Astrocyte (in vitro differentiated cells and primary cell): ENCODE measurements around the gene OLFML2B. TPM values are rescaled to one million over a fixed set of nuclear protein-coding genes. Genes with fewer than 3 reads are reported as not detected.

Experiments used
- DNase-seq: peaks from one replicate; pipeline ENCODE4 v3.0.0-alpha.2; 2010; ENCODE audit warnings: low read depth
- FAIRE-seq: peaks from 2 replicates; lab custom pipeline; 2011; peaks lifted over from hg19 to GRCh38; lab: Jason Lieb, UNC
- H2AFZ ChIP-seq: 2 replicates; pipeline ENCODE4 v1.6.0; 2012; ENCODE audit warnings: low read depth, low read length, inconsistent platforms
- H3K27ac ChIP-seq: 2 replicates; pipeline ENCODE4 v1.5.1; 2011; ENCODE audit warnings: low read depth, low read length, inconsistent platforms
- H3K27me3 ChIP-seq: 2 replicates; pipeline ENCODE4 v1.6.0; 2011; ENCODE audit warnings: low read length, inconsistent platforms; ENCODE audit not compliant: insufficient read depth
- H3K36me3 ChIP-seq: 2 replicates; pipeline ENCODE4 v1.5.1; 2011; ENCODE audit warnings: low read length, inconsistent platforms; ENCODE audit not compliant: insufficient read depth
- H3K4me1 ChIP-seq: 2 replicates; pipeline ENCODE4 v1.5.1; 2011; ENCODE audit warnings: low read length, inconsistent platforms; ENCODE audit not compliant: insufficient read depth
- H3K4me2 ChIP-seq: 2 replicates; pipeline ENCODE4 v1.6.0; 2012; ENCODE audit warnings: low read length, inconsistent platforms
- H3K4me3 ChIP-seq: 2 replicates; pipeline ENCODE4 v1.5.1; 2011; ENCODE audit warnings: low read depth, mild to moderate bottlenecking, low read length, inconsistent platforms; ENCODE audit not compliant: insufficient read depth
- H3K79me2 ChIP-seq: 2 replicates; pipeline ENCODE4 v1.6.0; 2012; ENCODE audit warnings: mild to moderate bottlenecking, low read length, inconsistent platforms; ENCODE audit not compliant: insufficient read depth
- H3K9ac ChIP-seq: 2 replicates; pipeline ENCODE4 v1.6.0; 2012; ENCODE audit warnings: mild to moderate bottlenecking, low read length, inconsistent platforms
- H3K9me3 ChIP-seq: 2 replicates; pipeline ENCODE4 v1.5.1; 2012; ENCODE audit warnings: low read depth, mild to moderate bottlenecking, low read length, inconsistent platforms; ENCODE audit not compliant: insufficient read depth
- H4K20me1 ChIP-seq: 2 replicates; pipeline ENCODE4 v1.6.0; 2012; ENCODE audit warnings: low read length, inconsistent platforms; ENCODE audit not compliant: insufficient read depth
- H3K27ac Mint-ChIP-seq: one replicate; pipeline ENCODE4 v1.8.0; 2021; ENCODE audit warnings: mild to moderate bottlenecking, mixed read lengths; ENCODE audit not compliant: unreplicated experiment
- H3K27me3 Mint-ChIP-seq: one replicate; pipeline ENCODE4 v1.8.0; 2021; ENCODE audit warnings: low read depth, mixed read lengths; ENCODE audit not compliant: unreplicated experiment
- H3K36me3 Mint-ChIP-seq: one replicate; pipeline ENCODE4 v1.8.0; 2021; ENCODE audit warnings: low read depth, mixed read lengths; ENCODE audit not compliant: unreplicated experiment
- H3K4me1 Mint-ChIP-seq: one replicate; pipeline ENCODE4 v1.8.0; 2021; ENCODE audit warnings: low read depth, mixed read lengths; ENCODE audit not compliant: unreplicated experiment
- H3K4me3 Mint-ChIP-seq: one replicate; pipeline ENCODE4 v1.8.0; 2021; ENCODE audit warnings: mild to moderate bottlenecking, moderate library complexity, mixed read lengths; ENCODE audit not compliant: unreplicated experiment
- H3K9me3 Mint-ChIP-seq: one replicate; pipeline ENCODE4 v1.8.0; 2021; ENCODE audit warnings: mild to moderate bottlenecking, mixed read lengths; ENCODE audit not compliant: unreplicated experiment
- CTCF ChIP-seq: IDR thresholded peaks from 2 replicates; pipeline ENCODE4 v1.5.1; 2011; ENCODE audit warnings: low read depth, mild to moderate bottlenecking, inconsistent platforms, low read length, moderate library complexity; ENCODE audit not compliant: insufficient read depth
- EZH2 ChIP-seq: IDR thresholded peaks from 2 replicates; pipeline ENCODE4 v1.6.1; 2012; ENCODE audit warnings: mild to moderate bottlenecking, low read length, inconsistent platforms; ENCODE audit not compliant: insufficient read depth
- total RNA-seq: library from RNA; stranded (reverse); gene quantifications from 2 replicates; pipeline ENCODE4 v1.2.1, GENCODE V29; 2021

OLFML2B gene
- total RNA-seq, 1 donor from 2014 or later = 14.7 TPM

- Mint-ChIP-seq H3K27me3 (peaks cover 45% of the 10 kb centered on the region), H3K27ac (no peak overlapping the region), H3K9me3 (peaks cover 5% of the 10 kb centered on the region), H3K36me3 (peaks cover 7% of the 10 kb centered on the region), H3K4me1 (peaks cover 8% of the 10 kb centered on the region), H3K4me3 (no peak overlapping the region)
- Histone ChIP-seq H3K4me2 (no peak overlapping the region), H3K4me1 (peaks cover 4% of the 10 kb centered on the region), H2AFZ (no peak overlapping the region), H3K79me2 (no peaks in the 10 kb centered on the region), H3K36me3 (no peaks in the 10 kb centered on the region), H3K27ac (no peak overlapping the region), H3K4me3 (no peak overlapping the region), H4K20me1 (no peaks in the 10 kb centered on the region), H3K27me3 (no peaks in the 10 kb centered on the region), H3K9me3 (no peaks in the 10 kb centered on the region), H3K9ac (no peak overlapping the region)
- no peak for FAIRE-seq
- TF ChIP-seq EZH2 (no peak), CTCF (no peak)
- DNase-seq = no peak
These were observed 5.5 kb upstream of the OLFML2B start for GRCh38 chr1:162029157-162029556.

GRCh38 chr1:162028726-162029125 is 5.1 kb upstream of the OLFML2B start:
- H3K9ac ChIP-seq = no peak overlapping the region
- H3K4me3 ChIP-seq = no peak overlapping the region
- no peak for TF ChIP-seq CTCF
- no peak for TF ChIP-seq EZH2
- peaks cover 4% of the 10 kb centered on the region for H3K4me1 ChIP-seq
- H3K27ac ChIP-seq = no peak overlapping the region
- H3K27ac Mint-ChIP-seq = no peak overlapping the region
- H4K20me1 ChIP-seq = no peaks in the 10 kb centered on the region
- peaks cover 45% of the 10 kb centered on the region for H3K27me3 Mint-ChIP-seq
- H3K79me2 ChIP-seq = no peaks in the 10 kb centered on the region
- H3K27me3 ChIP-seq = no peaks in the 10 kb centered on the region
- peaks cover 7% of the 10 kb centered on the region for H3K36me3 Mint-ChIP-seq
- FAIRE-seq (no peak), DNase-seq (no peak)
- no peak overlapping the region for H2AFZ ChIP-seq
- H3K36me3 ChIP-seq = no peaks in the 10 kb centered on the region
- no peak overlapping the region for H3K4me2 ChIP-seq
- no peaks in the 10 kb centered on the region for H3K9me3 ChIP-seq
- no peak overlapping the region for H3K4me3 Mint-ChIP-seq
- peaks cover 8% of the 10 kb centered on the region for H3K4me1 Mint-ChIP-seq
- H3K9me3 Mint-ChIP-seq = peaks cover 5% of the 10 kb centered on the region

- Histone ChIP-seq H4K20me1 (no peaks in the 10 kb centered on the region), H3K9ac (no peak overlapping the region), H3K79me2 (no peaks in the 10 kb centered on the region), H3K4me2 (no peak overlapping the region), H3K9me3 (no peaks in the 10 kb centered on the region), H3K27ac (no peak overlapping the region), H3K4me3 (no peak overlapping the region), H3K4me1 (peaks cover 8% of the 10 kb centered on the region), H3K27me3 (no peaks in the 10 kb centered on the region), H3K36me3 (no peaks in the 10 kb centered on the region), H2AFZ (no peak overlapping the region)
- DNase-seq = no peak
- Mint-ChIP-seq H3K9me3 (peaks cover 5% of the 10 kb centered on the region), H3K36me3 (peaks cover 7% of the 10 kb centered on the region), H3K27ac (no peak overlapping the region), H3K4me1 (peaks cover 12% of the 10 kb centered on the region), H3K27me3 (peaks cover 32% of the 10 kb centered on the region), H3K4me3 (no peak overlapping the region)
- TF ChIP-seq CTCF = no peak
- TF ChIP-seq EZH2 = no peak
- no peak for FAIRE-seq
These were observed 3.2 kb upstream of the OLFML2B start for GRCh38 chr1:162026881-162027280.
